GM12865 (cell line): ENCODE measurements around the gene HSPG2.

ENCODE experiments used
- DNase-seq: peaks from one replicate; pipeline ENCODE4 v3.0.0; 2010; ENCODE audit warnings: low read depth
- H3K4me3 ChIP-seq: 2 replicates; pipeline ENCODE4 v1.5.1; 2011; ENCODE audit warnings: mild to moderate bottlenecking, low read depth, low read length, control low read depth
- TF ChIP-seq, protein P1 (sequence below): IDR thresholded peaks from 2 replicates; pipeline ENCODE4 v1.5.1; 2011; ENCODE audit warnings: low read length, control low read depth, low read depth, inconsistent platforms; ENCODE audit not compliant: insufficient read depth; ENCODE audit errors: missing control alignments

Gene HSPG2

DNA sequence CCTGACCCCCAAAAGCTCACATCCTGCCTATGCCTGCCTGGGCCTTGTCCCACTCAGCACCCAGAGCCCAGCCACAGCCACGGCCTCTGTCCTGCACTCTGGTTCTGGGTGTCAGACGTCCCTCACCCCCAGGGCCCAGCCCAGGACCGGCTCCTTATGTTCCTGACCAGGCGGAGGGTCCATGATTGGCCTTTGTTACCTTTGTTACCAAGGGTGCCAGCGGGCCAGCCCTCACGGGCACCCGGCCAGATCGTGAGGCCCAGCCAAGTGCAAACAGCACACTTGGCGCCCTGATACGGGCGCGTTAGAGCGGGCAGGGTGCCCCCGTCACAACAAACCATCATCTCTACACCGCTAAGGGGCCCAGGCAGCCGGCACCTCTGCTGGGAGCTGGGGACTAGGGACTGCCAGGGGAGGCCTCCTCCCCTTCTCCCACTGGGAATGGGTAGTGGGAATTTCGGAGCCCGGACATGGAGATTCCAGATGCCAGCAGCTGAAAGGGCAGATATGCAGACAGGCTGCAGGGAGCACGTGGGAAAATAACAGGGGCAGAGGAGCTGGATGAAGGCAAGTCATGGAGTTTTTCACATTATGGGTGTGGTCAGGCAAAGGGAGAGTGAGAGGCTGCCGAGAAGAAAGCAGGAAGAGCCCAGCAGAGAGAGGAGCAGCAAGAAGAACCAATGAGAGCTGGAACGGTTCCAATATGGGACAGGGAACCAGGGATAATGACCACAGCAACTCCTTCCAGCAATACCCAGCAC, 22.1 kb downstream of the HSPG2 start:
- TF ChIP-seq, protein P1, sequence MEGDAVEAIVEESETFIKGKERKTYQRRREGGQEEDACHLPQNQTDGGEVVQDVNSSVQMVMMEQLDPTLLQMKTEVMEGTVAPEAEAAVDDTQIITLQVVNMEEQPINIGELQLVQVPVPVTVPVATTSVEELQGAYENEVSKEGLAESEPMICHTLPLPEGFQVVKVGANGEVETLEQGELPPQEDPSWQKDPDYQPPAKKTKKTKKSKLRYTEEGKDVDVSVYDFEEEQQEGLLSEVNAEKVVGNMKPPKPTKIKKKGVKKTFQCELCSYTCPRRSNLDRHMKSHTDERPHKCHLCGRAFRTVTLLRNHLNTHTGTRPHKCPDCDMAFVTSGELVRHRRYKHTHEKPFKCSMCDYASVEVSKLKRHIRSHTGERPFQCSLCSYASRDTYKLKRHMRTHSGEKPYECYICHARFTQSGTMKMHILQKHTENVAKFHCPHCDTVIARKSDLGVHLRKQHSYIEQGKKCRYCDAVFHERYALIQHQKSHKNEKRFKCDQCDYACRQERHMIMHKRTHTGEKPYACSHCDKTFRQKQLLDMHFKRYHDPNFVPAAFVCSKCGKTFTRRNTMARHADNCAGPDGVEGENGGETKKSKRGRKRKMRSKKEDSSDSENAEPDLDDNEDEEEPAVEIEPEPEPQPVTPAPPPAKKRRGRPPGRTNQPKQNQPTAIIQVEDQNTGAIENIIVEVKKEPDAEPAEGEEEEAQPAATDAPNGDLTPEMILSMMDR: no peak
- no peak overlapping the region for H3K4me3 ChIP-seq
- DNase-seq: no peak

DNA sequence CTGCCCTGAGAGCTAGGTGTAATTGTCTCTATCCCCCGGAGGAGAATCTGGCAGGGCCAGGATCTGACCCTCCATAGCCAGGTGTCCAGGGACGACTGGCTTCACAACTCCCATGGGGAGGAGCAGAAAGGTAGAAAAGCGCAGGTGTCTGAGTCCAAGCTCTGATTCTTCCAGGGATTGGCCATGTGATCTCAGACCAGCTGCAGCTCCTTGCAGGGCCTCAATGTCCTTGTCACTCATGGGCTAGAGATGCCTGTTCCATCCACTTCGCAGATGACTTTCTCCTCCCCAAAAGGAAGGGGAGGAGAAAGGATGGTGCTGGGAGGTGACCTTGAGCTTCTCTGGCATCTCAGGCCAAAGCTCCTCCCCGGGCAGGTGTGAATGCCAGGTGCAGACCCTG, 22.7 kb downstream of the HSPG2 start:
- no peak overlapping the region for H3K4me3 ChIP-seq
- no peak for DNase-seq
- TF ChIP-seq, protein P1: no peak

DNA sequence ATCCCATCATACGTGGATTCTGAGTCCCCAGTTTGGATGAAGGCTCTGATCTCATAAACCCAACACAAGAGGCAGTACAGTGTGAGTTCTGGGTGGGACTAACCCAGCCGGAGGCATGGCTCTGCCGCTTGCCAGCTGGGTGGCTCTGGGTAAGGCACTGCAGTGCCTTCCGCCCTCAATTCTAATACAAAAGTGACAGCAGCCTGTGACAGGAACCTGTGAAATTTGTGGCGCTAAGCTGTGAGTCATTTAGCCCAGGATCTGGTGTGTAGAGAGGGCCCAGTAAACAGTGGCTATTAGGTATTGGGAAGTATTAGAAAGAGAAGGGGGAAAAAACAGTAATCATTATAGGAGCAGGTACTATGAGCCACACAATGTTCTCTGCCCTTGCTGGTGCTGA, 23.3 kb downstream of the HSPG2 start:
- H3K4me3 ChIP-seq: no peak overlapping the region
- TF ChIP-seq, protein P1: no peak
- DNase-seq: peak; percentile 29

DNA sequence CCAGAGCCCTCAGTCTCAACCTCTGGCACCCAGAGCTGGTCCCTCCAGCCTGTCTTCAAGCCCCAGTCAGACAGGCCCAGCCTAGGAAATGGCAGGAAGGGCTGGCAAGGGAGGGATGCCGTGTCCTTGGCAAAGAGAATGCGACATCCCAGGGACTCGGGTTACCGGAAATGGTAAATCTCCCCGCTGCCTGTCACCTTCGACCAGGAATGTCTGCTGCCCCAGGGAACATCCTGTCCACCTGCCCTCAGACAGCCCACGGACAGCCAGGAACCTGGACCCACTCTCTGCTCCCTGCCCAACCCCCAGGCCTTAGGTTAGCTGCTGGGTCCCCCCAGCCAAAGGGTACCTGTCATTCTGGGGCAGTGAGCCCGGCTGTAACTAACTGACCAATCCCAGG, 23.9 kb downstream of the HSPG2 start:
- no peak overlapping the region for H3K4me3 ChIP-seq
- TF ChIP-seq, protein P1: no peak
- DNase-seq: no peak

DNA sequence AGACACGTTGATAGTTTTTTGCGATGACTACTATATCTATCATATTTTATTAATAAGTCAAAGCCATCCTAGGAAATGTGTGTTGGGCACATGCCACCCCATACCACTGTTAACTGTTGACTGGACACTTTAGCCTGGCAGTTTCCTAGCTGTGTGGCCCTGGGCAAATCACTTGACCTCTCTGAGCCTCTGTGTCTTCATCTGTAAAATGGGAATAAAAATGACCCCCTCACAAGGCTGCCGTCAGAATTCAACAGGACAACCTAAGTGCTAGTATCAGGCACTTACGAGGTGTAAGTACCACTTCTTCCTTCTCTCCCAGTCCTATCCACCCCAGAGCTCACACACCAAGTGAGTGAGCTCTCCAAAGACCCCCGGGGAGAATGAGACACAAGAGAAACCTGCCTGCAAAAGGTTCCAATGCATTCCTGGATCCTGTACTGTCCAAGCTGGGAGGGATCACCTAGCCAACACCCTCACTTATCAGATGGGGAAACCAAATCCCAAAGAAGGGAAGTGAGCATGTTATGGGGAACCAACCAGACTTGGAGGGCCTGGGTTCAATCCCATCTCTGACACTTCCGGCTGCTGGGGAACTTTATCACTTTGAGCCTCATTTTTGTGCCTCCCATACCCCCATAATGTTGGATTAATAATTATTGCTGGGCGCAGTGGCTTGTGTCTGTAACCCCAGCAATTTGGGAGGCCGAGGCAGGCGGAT, 24.9 kb downstream of the HSPG2 start:
- H3K4me3 ChIP-seq: no peak overlapping the region
- TF ChIP-seq, protein P1: no peak
- DNase-seq: no peak

DNA sequence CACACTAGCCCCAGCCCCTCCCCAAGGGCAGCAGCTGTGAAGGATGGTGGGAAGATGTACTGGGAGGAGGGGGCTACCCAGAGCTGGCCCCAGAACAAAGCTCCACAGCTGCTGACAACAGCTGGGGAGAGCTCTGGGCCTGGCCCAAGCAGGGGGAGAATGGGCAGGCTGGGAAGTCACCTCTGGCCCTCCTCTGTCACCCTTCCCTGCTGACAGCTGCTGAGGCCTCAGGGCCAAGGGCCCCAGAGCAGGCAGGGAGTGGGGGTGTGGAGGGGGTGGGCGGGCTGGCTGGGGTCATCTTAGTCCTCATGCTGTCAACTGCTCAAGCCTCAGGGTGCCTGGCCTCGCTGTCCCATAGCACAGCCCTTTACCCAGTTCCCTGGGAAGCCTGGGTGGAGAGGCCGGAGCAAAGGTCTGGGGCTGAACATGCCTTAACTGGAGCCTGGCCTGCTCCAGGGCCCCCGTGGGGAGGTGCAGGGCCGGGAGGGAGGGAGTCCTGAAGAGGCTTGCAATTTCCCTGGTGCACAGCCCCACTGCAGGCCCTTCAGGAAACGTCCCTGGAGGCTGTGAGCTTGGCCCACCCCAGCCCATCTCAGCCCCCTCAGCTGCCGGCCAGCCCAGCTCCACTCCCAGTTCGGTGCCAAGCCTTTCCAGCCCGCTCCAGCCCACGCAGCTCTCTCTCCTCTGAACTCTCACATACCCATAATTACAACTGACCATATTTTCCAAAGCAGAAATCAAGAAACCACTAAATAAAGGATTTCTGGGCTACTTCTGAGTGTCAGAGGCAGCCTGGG, 25.7 kb downstream of the HSPG2 start:
- H3K4me3 ChIP-seq: no peak overlapping the region
- TF ChIP-seq, protein P1: no peak
- no peak for DNase-seq
